ENCODE measurements around the gene MPI.

DNA sequence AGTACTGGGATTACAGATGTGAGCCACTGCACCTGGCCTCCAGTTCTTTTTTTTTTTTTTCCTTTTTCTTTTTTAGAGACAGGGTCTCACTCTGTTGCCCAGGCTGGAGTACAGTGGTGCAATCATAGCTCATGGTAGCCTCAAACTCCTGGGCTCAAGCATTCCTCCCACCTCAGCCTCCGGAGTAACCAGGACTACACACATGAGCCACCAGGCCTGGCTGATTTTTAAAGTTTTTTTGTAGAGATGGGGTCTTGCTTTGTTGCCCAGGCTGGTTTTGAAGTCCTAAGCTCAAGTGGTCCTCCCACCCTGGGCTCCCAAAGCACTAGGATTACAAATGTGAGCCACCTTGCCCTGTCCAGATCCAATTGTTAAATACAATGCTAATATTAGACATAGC, 33.3 kb upstream of the MPI start:
- TF ChIP-seq, protein P1, sequence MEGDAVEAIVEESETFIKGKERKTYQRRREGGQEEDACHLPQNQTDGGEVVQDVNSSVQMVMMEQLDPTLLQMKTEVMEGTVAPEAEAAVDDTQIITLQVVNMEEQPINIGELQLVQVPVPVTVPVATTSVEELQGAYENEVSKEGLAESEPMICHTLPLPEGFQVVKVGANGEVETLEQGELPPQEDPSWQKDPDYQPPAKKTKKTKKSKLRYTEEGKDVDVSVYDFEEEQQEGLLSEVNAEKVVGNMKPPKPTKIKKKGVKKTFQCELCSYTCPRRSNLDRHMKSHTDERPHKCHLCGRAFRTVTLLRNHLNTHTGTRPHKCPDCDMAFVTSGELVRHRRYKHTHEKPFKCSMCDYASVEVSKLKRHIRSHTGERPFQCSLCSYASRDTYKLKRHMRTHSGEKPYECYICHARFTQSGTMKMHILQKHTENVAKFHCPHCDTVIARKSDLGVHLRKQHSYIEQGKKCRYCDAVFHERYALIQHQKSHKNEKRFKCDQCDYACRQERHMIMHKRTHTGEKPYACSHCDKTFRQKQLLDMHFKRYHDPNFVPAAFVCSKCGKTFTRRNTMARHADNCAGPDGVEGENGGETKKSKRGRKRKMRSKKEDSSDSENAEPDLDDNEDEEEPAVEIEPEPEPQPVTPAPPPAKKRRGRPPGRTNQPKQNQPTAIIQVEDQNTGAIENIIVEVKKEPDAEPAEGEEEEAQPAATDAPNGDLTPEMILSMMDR (IDR thresholded peaks at IDR 0.05): no peak
- TF ChIP-seq POLR2AphosphoS5 (IDR thresholded peaks at IDR 0.05) (no peak), POLR2A (IDR thresholded peaks at IDR 0.05) (no peak), EP300 (IDR thresholded peaks at IDR 0.05) (no peak)

Measured in suprapubic skin (tissue), 4 donors.